Mucosa of descending colon (tissue), 3 donors: Measurements from ENCODE around the gene RBM23. TPM values are rescaled to one million over a fixed set of nuclear protein-coding genes. Genes with fewer than 3 reads are reported as not detected.

ENCODE experiments used
- ATAC-seq: fragments of 200-7000 bp; cut with Tn5 transposase; one replicate; pipeline ENCODE4 v1.9.1; 2020; ENCODE audit warnings: mild to moderate bottlenecking, moderate library complexity
- DNase-seq, 3 donors: peaks; one replicate each; pipeline ENCODE4 v3.0.0-alpha.2; 2020
- H3K36me3 ChIP-seq: fragments of 200-600 bp; one replicate; pipeline ENCODE4 v1.8.0; 2021; ENCODE audit warnings: low read depth, mild to moderate bottlenecking
- H3K4me1 ChIP-seq: fragments of 200-600 bp; one replicate; pipeline ENCODE4 v1.8.0; 2021; ENCODE audit warnings: low read depth, mild to moderate bottlenecking
- H3K4me3 ChIP-seq: fragments of 200-600 bp; one replicate; pipeline ENCODE4 v1.8.0; 2021; ENCODE audit warnings: mild to moderate bottlenecking
- H3K9me3 ChIP-seq: fragments of 200-600 bp; one replicate; pipeline ENCODE4 v1.8.0; 2021; ENCODE audit warnings: mild to moderate bottlenecking
- CTCF ChIP-seq: fragments of 200-600 bp; IDR thresholded peaks from one replicate; pipeline ENCODE4 v1.8.0; 2022; ENCODE audit warnings: antibody characterized with exemption, mild to moderate bottlenecking
- intact Hi-C, 2 donors: fragments of 100-400 bp; cut with DNase I in 1 of 2; cut with micrococcal nuclease in 1 of 2; formaldehyde crosslinking; loops; one replicate each; pipeline versions ENCODE4 v1.11.0 to v1.11.1; 2022; cut with DNase I, micrococcal nuclease
- total RNA-seq, 3 donors: library from RNA; stranded (reverse); fragmentation: NEBNext Ultra II Directional in 2 of 3; extraction: Animal tissue kit (Norgen Biotek cat#: 25700) in 2 of 3; gene quantifications; one replicate each; pipeline versions ENCODE4 v1.2.1 to v1.2.4, GENCODE V29; 2021 to 2023
- donor health status: DM: no; HTN: no; CAD: no; lungs with moderate emphysema.
- donor health status: DM: no; HTN: no; CAD: no.
- donor health status: DM: no; HTN: yes; CAD: no.

The RBM23 gene
- total RNA-seq, 3 donors from 2014 or later = 74.1 to 97.9 (median 75.3) TPM

DNA sequence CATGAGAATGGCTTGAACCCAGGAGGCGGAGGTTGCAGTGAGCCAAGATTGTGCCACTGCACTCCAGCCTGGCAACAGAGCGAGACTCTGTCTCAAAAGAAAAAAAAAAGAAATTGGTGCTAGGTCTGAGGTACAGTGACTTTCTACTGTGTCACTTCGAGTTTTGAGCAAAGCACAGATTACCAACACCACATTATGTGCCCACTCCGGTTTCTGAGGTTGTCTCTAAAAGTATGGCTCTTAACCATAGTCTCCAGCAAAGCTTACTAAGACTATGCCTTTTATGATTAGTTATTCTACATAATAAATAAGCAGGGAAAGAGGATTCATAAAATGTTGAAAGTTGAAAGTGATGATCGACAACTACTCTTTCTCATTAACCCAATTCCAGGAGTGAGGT is 8.0 kb downstream of the RBM23 start:
- DNase-seq (no peak), ATAC-seq (no peak)
- no peak for TF ChIP-seq CTCF
- Histone ChIP-seq H3K36me3 (peaks cover 3% of the 10 kb centered on the region), H3K4me3 (no peak overlapping the region), H3K9me3 (no peaks in the 10 kb centered on the region), H3K4me1 (no peaks in the 10 kb centered on the region)
- intact Hi-C loops = no loop called here

- intact Hi-C loops = no loop called here
- no peak for TF ChIP-seq CTCF
- no peak for DNase-seq
- H3K36me3 ChIP-seq = peaks cover 9% of the 10 kb centered on the region
- no peaks in the 10 kb centered on the region for H3K9me3 ChIP-seq
- no peak for ATAC-seq
- no peaks in the 10 kb centered on the region for H3K4me1 ChIP-seq
- H3K4me3 ChIP-seq = no peak overlapping the region
These were observed 10.3 kb downstream of the RBM23 start for GRCh38 chr14:22908601-22909000.

- no peaks in the 10 kb centered on the region for H3K9me3 ChIP-seq
- no peak for ATAC-seq
- no peaks in the 10 kb centered on the region for H3K4me1 ChIP-seq
- H3K4me3 ChIP-seq = no peak overlapping the region
- TF ChIP-seq CTCF = no peak
- no peak for DNase-seq
- intact Hi-C loops = no loop called here
- peaks cover 17% of the 10 kb centered on the region for H3K36me3 ChIP-seq
These were observed 11.5 kb downstream of the RBM23 start for GRCh38 chr14:22907429-22907828.

DNA sequence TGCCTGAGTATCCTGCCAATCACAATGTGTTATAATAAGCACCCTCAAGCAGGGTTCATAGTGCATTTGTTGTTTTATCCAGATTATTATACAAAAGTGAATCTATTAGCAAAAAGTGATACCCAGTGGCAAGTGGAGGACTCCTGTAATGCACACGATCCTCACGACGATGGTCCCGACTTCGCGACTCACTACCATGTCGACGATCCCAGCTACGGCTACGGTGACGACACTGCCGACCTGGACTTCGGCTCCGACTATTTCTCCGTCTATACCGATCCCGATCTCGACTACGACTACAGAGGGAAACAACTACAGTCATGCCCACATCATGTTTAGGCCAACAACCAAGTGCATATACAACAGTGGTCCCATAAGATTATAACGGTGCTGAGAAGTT is 12.9 kb downstream of the RBM23 start:
- DNase-seq = no peak
- H3K9me3 ChIP-seq = no peaks in the 10 kb centered on the region
- H3K4me1 ChIP-seq = no peaks in the 10 kb centered on the region
- no peak for TF ChIP-seq CTCF
- ATAC-seq = no peak
- peaks cover 18% of the 10 kb centered on the region for H3K36me3 ChIP-seq
- H3K4me3 ChIP-seq = no peak overlapping the region
- intact Hi-C loops = no loop called here

GRCh38 chr14:22905627-22906026 is 13.3 kb downstream of the RBM23 start:
- no peak for TF ChIP-seq CTCF
- Histone ChIP-seq H3K36me3 (peaks cover 21% of the 10 kb centered on the region), H3K9me3 (no peaks in the 10 kb centered on the region), H3K4me1 (no peaks in the 10 kb centered on the region), H3K4me3 (no peak overlapping the region)
- intact Hi-C loops = no loop called here
- DNase-seq = no peak
- ATAC-seq = no peak

DNA sequence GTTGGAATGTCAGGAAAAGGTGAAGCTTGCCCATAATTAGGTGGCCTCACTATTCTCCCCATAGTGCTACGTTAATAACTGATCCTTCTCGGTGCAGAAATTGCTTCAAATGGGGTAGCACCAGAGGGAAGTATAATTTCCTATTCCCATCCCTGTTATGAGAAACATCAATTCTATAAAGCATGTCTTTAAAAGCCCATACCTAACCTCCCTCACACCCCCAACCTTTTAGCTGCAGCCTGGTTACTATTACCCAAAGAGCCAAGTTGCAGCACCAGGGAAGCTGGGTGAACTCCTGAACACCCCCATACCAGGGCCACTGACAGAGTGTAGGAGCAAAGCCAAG is 15.2 kb downstream of the RBM23 start:
- intact Hi-C loops = no loop called here
- H3K4me1 ChIP-seq = no peaks in the 10 kb centered on the region
- no peaks in the 10 kb centered on the region for H3K9me3 ChIP-seq
- TF ChIP-seq CTCF = no peak
- no peak overlapping the region for H3K4me3 ChIP-seq
- H3K36me3 ChIP-seq = peaks cover 19% of the 10 kb centered on the region
- no peak for DNase-seq
- no peak for ATAC-seq
